HL-60/S4 treated with phorbol 12-myristate 13-acetate at 8.2 ng/mL for 4 days and 3 days (cell line): ENCODE measurements around the gene IDI1.
"Not testable (repeated sequence)": the region's sequence is repeated elsewhere in the genome, so short reads cannot be mapped to it uniquely, and the experiment has no call there.

ENCODE experiments used
- in situ Hi-C: fragments of 300-500 bp; cut with MboI; formaldehyde crosslinking; loops from 2 replicates; pipeline ENCODE4 v1.15.0; 2022; ENCODE audit warnings: low sequenced_read_pairs

Gene IDI1

GRCh38 chr10:1036341-1036791, 12.6 kb downstream of the IDI1 start:
- in situ Hi-C loops = no loop called here

GRCh38 chr10:1035201-1035600, 13.7 kb downstream of the IDI1 start:
- in situ Hi-C loops = no loop called here

GRCh38 chr10:1034758-1035157, 14.2 kb downstream of the IDI1 start:
- in situ Hi-C loops = no loop called here

GRCh38 chr10:1033601-1034000, 15.3 kb downstream of the IDI1 start:
- in situ Hi-C loops = no loop called here

GRCh38 chr10:1029838-1030237, 19.1 kb downstream of the IDI1 start:
- in situ Hi-C loops = no loop called here

- in situ Hi-C loops = no loop called here
Measured at GRCh38 chr10:1026578-1026977, 22.3 kb downstream of the IDI1 start.

GRCh38 chr10:1025683-1026082, 23.2 kb downstream of the IDI1 start, which contains the start of gene IDI2:
IDI2 (minus strand) TSS chr10:1025859; CDS start chr10:1024723, 1,136 bp downstream.
- in situ Hi-C loops = no loop called here

GRCh38 chr10:1024103-1024502, 24.8 kb downstream of the IDI1 start:
- in situ Hi-C loops = no loop called here

- in situ Hi-C loops = no loop called here
Measured at GRCh38 chr10:1022413-1022812, 26.5 kb downstream of the IDI1 start.

- in situ Hi-C loops = no loop called here
Measured at GRCh38 chr10:1020958-1021357, 28.0 kb downstream of the IDI1 start.

GRCh38 chr10:1020460-1020859, 28.5 kb downstream of the IDI1 start:
- in situ Hi-C loops = no loop called here

- in situ Hi-C loops = no loop called here
Measured at GRCh38 chr10:1019362-1019761, 29.6 kb downstream of the IDI1 start.

- in situ Hi-C loops = no loop called here
Measured at GRCh38 chr10:1015688-1016087, 33.2 kb downstream of the IDI1 start.

GRCh38 chr10:1011696-1012095, 37.2 kb downstream of the IDI1 start:
- in situ Hi-C loops = no loop called here

- in situ Hi-C loops = no loop called here
Measured at GRCh38 chr10:1010703-1011102, 38.2 kb downstream of the IDI1 start.

GRCh38 chr10:1009947-1010346, 39.0 kb downstream of the IDI1 start:
- in situ Hi-C loops = not testable (repeated sequence)

GRCh38 chr10:1009071-1009494, 39.8 kb downstream of the IDI1 start:
- in situ Hi-C loops = no loop called here

GRCh38 chr10:1007583-1007982, 41.3 kb downstream of the IDI1 start:
- in situ Hi-C loops = no loop called here

GRCh38 chr10:1006573-1006972, 42.3 kb downstream of the IDI1 start:
- in situ Hi-C loops = no loop called here

- in situ Hi-C loops = no loop called here
Measured at GRCh38 chr10:1003884-1004670, 44.8 kb downstream of the IDI1 start.

GRCh38 chr10:1002425-1003006, 46.4 kb downstream of the IDI1 start:
- in situ Hi-C loops = no loop called here

- in situ Hi-C loops = no loop called here
Measured at GRCh38 chr10:997266-998022, 51.5 kb downstream of the IDI1 start.
